Breast epithelium (tissue), 3 donors: ENCODE results near the gene BABAM2.

Source experiments
- POLR2A ChIP-seq: fragments of 450-650 bp; IDR thresholded peaks from one replicate; pipeline ENCODE4 v1.6.1; 2016; ENCODE audit warnings: antibody characterized with exemption, mild to moderate bottlenecking, moderate library complexity
- POLR2AphosphoS5 ChIP-seq, 3 donors: sonication (generic); formaldehyde crosslinking; IDR thresholded peaks; one replicate each; pipeline ENCODE4 v1.6.1; 2017; ENCODE audit warnings: antibody characterized with exemption in 3 of 3
- TF ChIP-seq, protein P1 (sequence below), 3 donors: fragments of 450-650 bp; IDR thresholded peaks; one replicate each; pipeline ENCODE4 v1.5.1; 2016 to 2017; ENCODE audit warnings: antibody characterized with exemption in 3 of 3, mild to moderate bottlenecking in 3 of 3, moderate library complexity in 3 of 3

DNA sequence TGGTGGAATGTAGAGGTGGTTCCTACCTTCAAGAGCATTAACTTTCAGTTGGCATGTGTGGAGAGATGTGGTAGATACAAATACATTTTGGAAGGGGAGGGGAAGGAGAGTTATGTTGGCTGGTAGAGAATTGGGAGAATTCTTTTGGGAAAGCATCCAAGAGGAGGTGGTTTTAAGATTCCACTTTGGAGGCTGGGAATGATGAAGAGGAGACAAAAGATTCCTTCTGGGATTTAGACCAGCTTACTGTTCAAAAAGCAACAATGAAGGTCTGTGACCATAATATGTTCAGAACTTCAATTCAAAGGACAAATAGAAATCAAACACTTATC is 381.4 kb downstream of the BABAM2 start:
- TF ChIP-seq, protein P1, sequence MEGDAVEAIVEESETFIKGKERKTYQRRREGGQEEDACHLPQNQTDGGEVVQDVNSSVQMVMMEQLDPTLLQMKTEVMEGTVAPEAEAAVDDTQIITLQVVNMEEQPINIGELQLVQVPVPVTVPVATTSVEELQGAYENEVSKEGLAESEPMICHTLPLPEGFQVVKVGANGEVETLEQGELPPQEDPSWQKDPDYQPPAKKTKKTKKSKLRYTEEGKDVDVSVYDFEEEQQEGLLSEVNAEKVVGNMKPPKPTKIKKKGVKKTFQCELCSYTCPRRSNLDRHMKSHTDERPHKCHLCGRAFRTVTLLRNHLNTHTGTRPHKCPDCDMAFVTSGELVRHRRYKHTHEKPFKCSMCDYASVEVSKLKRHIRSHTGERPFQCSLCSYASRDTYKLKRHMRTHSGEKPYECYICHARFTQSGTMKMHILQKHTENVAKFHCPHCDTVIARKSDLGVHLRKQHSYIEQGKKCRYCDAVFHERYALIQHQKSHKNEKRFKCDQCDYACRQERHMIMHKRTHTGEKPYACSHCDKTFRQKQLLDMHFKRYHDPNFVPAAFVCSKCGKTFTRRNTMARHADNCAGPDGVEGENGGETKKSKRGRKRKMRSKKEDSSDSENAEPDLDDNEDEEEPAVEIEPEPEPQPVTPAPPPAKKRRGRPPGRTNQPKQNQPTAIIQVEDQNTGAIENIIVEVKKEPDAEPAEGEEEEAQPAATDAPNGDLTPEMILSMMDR (IDR thresholded peaks at IDR 0.05), result no peak
- TF ChIP-seq POLR2AphosphoS5 (IDR thresholded peaks at IDR 0.05), result no peak
- TF ChIP-seq POLR2A, result no peak
